Type B pancreatic cell (in vitro differentiated cells): ENCODE measurements around the gene SMARCD2. TPM values are rescaled to one million over a fixed set of nuclear protein-coding genes. Genes with fewer than 3 reads are reported as not detected.
"Not testable (repeated sequence)": the region's sequence is repeated elsewhere in the genome, so short reads cannot be mapped to it uniquely, and the experiment has no call there.

ENCODE experiments used
- DNase-seq: peaks from one replicate; pipeline ENCODE4 v3.0.0; 2021; ENCODE audit warnings: mixed read lengths; ENCODE audit not compliant: unreplicated experiment; ENCODE audit errors: extremely low spot score
- H3K27ac Mint-ChIP-seq: 2 replicates; pipeline ENCODE4 v1.8.0; 2021; ENCODE audit warnings: mild to moderate bottlenecking, mixed read lengths
- H3K27me3 Mint-ChIP-seq: 2 replicates; pipeline ENCODE4 v1.8.0; 2021; ENCODE audit warnings: mixed read lengths
- H3K36me3 Mint-ChIP-seq: 2 replicates; pipeline ENCODE4 v1.8.0; 2021; ENCODE audit warnings: mixed read lengths
- H3K4me1 Mint-ChIP-seq: one replicate; pipeline ENCODE4 v1.8.0; 2021; ENCODE audit warnings: mixed read lengths; ENCODE audit not compliant: unreplicated experiment
- H3K4me3 Mint-ChIP-seq: 2 replicates; pipeline ENCODE4 v1.8.0; 2021; ENCODE audit warnings: mild to moderate bottlenecking, mixed read lengths
- H3K9me3 Mint-ChIP-seq: 2 replicates; pipeline ENCODE4 v1.8.0; 2021; ENCODE audit warnings: mixed read lengths
- total RNA-seq: library from RNA; stranded (reverse); gene quantifications from 2 replicates; pipeline ENCODE4 v1.2.1, GENCODE V29; 2021; ENCODE audit warnings: low replicate concordance
- TF ChIP-seq, protein P1 (sequence below): fragments of 200-600 bp; sonication (generic); conservative IDR thresholded peaks from 2 replicates; pipeline ENCODE4 v1.5.0; 2021; ENCODE audit warnings: antibody characterized with exemption, mild to moderate bottlenecking

SMARCD2 gene
- total RNA-seq, 1 donor from 2014 or later, result 64.8 TPM

GRCh38 chr17:63859257-63859656 lies 16.8 kb upstream of the SMARCD2 start:
- H3K27ac Mint-ChIP-seq, result no peak overlapping the region
- no peaks in the 10 kb centered on the region for H3K36me3 Mint-ChIP-seq
- H3K9me3 Mint-ChIP-seq, result no peaks in the 10 kb centered on the region
- H3K4me3 Mint-ChIP-seq, result no peak overlapping the region
- peaks cover 30% of the 10 kb centered on the region for H3K27me3 Mint-ChIP-seq
- no peaks in the 10 kb centered on the region for H3K4me1 Mint-ChIP-seq
- TF ChIP-seq, protein P1, sequence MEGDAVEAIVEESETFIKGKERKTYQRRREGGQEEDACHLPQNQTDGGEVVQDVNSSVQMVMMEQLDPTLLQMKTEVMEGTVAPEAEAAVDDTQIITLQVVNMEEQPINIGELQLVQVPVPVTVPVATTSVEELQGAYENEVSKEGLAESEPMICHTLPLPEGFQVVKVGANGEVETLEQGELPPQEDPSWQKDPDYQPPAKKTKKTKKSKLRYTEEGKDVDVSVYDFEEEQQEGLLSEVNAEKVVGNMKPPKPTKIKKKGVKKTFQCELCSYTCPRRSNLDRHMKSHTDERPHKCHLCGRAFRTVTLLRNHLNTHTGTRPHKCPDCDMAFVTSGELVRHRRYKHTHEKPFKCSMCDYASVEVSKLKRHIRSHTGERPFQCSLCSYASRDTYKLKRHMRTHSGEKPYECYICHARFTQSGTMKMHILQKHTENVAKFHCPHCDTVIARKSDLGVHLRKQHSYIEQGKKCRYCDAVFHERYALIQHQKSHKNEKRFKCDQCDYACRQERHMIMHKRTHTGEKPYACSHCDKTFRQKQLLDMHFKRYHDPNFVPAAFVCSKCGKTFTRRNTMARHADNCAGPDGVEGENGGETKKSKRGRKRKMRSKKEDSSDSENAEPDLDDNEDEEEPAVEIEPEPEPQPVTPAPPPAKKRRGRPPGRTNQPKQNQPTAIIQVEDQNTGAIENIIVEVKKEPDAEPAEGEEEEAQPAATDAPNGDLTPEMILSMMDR, result no peak
- no peak for DNase-seq

DNA sequence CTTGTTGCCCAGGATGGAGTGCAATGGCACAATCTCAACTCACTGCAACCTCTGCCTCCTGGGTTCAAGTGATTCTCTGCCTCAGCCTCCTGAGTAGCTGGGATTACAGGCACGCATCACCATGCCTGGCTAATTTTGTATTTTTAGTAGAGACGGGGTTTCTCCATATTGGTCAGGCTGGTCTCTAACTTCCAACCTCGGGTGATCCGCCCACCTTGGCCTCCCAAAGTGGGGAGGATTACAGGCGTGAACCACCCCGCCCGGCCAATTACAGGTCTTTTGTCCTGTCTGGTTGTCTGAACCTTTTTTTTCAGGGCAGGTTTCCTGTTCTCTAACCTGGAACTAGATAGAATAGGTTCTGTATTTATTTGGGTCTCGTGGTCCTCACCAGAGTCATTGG lies 13.9 kb upstream of the SMARCD2 start:
- not testable (repeated sequence) for H3K27ac Mint-ChIP-seq, DNase-seq, H3K4me3 Mint-ChIP-seq, H3K36me3 Mint-ChIP-seq, H3K9me3 Mint-ChIP-seq, H3K4me1 Mint-ChIP-seq
- H3K27me3 Mint-ChIP-seq, result peaks cover 34% of the 10 kb centered on the region

- Mint-ChIP-seq H3K27ac (no peak overlapping the region), H3K4me1 (no peaks in the 10 kb centered on the region), H3K4me3 (no peak overlapping the region), H3K36me3 (no peaks in the 10 kb centered on the region), H3K27me3 (peaks cover 26% of the 10 kb centered on the region), H3K9me3 (no peaks in the 10 kb centered on the region)
- TF ChIP-seq, protein P1, result no peak
- DNase-seq, result no peak
Observed at GRCh38 chr17:63855185-63855584, 12.7 kb upstream of the SMARCD2 start.

DNA sequence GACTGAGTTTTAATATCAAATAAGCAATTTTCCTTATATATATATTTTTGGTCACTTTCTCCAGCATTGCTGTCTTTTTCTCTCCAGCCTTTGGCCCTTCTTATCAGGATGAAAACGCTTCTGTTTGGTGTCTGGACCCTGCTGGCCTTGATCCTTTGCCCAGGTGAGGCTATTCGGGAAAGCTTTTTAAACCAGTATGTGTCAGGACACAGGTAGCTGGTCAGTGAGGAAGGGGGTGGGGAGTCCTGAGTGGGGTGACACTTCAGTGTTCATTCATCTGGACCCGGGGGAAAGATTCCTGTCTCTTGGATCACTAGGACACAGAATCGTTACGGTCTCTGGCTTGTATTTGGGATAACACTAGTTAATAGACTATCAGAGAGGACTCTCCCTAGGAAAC lies 12.2 kb upstream of the SMARCD2 start:
- H3K36me3 Mint-ChIP-seq, result no peaks in the 10 kb centered on the region
- no peak overlapping the region for H3K4me3 Mint-ChIP-seq

DNA sequence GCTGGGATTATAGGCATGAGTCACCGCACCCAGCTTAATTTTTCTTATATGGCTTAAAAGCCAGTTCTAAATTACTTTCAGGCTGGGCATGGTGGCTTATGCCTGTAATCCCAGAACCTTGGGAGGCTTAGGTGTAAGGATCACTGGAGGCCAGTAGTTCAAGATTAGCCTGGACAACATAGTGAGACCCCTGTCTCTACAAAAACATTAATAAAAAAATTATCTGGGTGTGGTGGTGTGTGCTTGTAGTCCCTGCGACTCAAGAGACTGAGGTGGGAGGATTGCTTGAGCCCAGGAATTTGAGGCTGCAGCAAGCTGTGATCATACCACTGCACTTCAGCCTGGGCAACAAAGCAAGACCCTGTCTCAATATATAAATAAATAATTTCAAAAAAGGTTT lies 10.8 kb upstream of the SMARCD2 start:
- TF ChIP-seq, protein P1, result no peak
- no peak for DNase-seq
- peaks cover 4% of the 10 kb centered on the region for H3K36me3 Mint-ChIP-seq
- peaks cover 4% of the 10 kb centered on the region for H3K4me1 Mint-ChIP-seq
- H3K4me3 Mint-ChIP-seq, result no peak overlapping the region
- no peak overlapping the region for H3K27ac Mint-ChIP-seq
- peaks cover 20% of the 10 kb centered on the region for H3K27me3 Mint-ChIP-seq
- H3K9me3 Mint-ChIP-seq, result peaks cover 4% of the 10 kb centered on the region

More for the DNA sequence above, 12.2 kb upstream of the SMARCD2 start:
- no peak for DNase-seq
- Mint-ChIP-seq H3K9me3 (no peaks in the 10 kb centered on the region), H3K4me1 (no peaks in the 10 kb centered on the region), H3K27me3 (peaks cover 21% of the 10 kb centered on the region), H3K27ac (no peak overlapping the region)
- TF ChIP-seq, protein P1, result no peak

DNA sequence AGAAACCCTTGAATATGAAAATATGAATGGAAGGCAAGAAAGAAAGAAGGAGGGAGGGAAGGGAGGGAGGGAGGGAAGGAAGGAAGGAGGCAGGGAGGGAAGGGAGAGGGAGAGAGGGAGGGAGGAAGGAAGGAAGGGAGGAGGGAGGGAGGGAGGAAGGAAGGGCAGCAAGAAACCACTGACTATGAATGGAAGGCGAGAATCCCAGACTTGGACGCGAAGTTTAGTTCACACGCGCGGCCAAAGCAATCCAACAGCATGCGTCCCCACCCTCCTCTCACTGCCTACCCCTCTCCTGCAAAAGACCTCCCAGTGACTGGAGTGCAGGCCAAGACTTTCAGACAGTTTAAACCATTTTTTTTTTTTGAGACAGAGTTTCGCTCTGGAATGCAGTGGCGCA lies 7.9 kb upstream of the SMARCD2 start:
- TF ChIP-seq, protein P1, result no peak
- peaks cover 23% of the 10 kb centered on the region for H3K27me3 Mint-ChIP-seq

More for the DNA sequence above, 7.9 kb upstream of the SMARCD2 start:
- no peak for DNase-seq
- peaks cover 9% of the 10 kb centered on the region for H3K36me3 Mint-ChIP-seq
- no peak overlapping the region for H3K4me3 Mint-ChIP-seq
- H3K9me3 Mint-ChIP-seq, result peaks cover 4% of the 10 kb centered on the region
- no peak overlapping the region for H3K27ac Mint-ChIP-seq
- H3K4me1 Mint-ChIP-seq, result peaks cover 4% of the 10 kb centered on the region
